HEK293 (cell line): ENCODE measurements around the gene SERPINH1.

Source experiments
- CTCF ChIA-PET: fragments of 350-600 bp; formaldehyde crosslinking; extraction: SDS; loops from one replicate; lab custom pipeline; 2021; ENCODE audit warnings: antibody characterized with exemption; lab: Yijun Ruan, JAX
- POLR2A ChIA-PET: fragments of 300-600 bp; formaldehyde crosslinking; extraction: SDS; loops from one replicate; lab custom pipeline; 2020; ENCODE audit warnings: antibody characterized with exemption, inconsistent platforms; lab: Yijun Ruan, JAX
- H3K27ac ChIP-seq: fragments of 200-500 bp; sonication (Bioruptor generic); 2 replicates; pipeline ENCODE4 v1.5.1; 2014; ENCODE audit warnings: low read depth, low read length, control low read depth, inconsistent platforms; ENCODE audit errors: extremely low read depth
- H3K36me3 ChIP-seq, 2 experiments: fragments of 200-500 bp in 1 of 2; sonication (Bioruptor generic) in 1 of 2; 1 replicate in 1 of 2; 2 replicates in 1 of 2; pipeline ENCODE4 v1.5.1; 2014 to 2017; ENCODE audit warnings: inconsistent platforms in 2 of 2, low read length in 2 of 2; ENCODE audit not compliant: control insufficient read depth in 2 of 2, insufficient read depth in 1 of 2
- H3K4me1 ChIP-seq: fragments of 200-500 bp; sonication (Bioruptor generic); 2 replicates; pipeline ENCODE4 v1.5.1; 2014; ENCODE audit warnings: mild to moderate bottlenecking, low read length, inconsistent platforms; ENCODE audit not compliant: control insufficient read depth, insufficient read depth
- H3K4me3 ChIP-seq: 2 replicates; pipeline ENCODE4 v1.5.1; 2011; ENCODE audit warnings: low read depth, mild to moderate bottlenecking, control low read depth, low read length, moderate library complexity
- H3K9me3 ChIP-seq: fragments of 200-500 bp; sonication (Bioruptor generic); 2 replicates; pipeline ENCODE4 v1.5.1; 2014; ENCODE audit warnings: low read depth, low read length, inconsistent platforms; ENCODE audit not compliant: control insufficient read depth, insufficient read depth
- ZNF133 ChIP-seq: fragments of 450-650 bp; formaldehyde crosslinking; IDR thresholded peaks from 2 replicates; pipeline ENCODE4 v1.5.1; 2016; ENCODE audit warnings: missing biosample characterization, missing genetic modification characterization
- ZNF157 ChIP-seq: fragments of 450-650 bp; formaldehyde crosslinking; IDR thresholded peaks from 2 replicates; pipeline ENCODE4 v1.5.1; 2016; ENCODE audit warnings: missing biosample characterization, missing genetic modification characterization
- ZNF768 ChIP-seq: fragments of 450-650 bp; formaldehyde crosslinking; IDR thresholded peaks from 2 replicates; pipeline ENCODE4 v1.5.1; 2018; ENCODE audit warnings: missing biosample characterization, mild to moderate bottlenecking, missing genetic modification characterization
- ZNF792 ChIP-seq: fragments of 450-650 bp; formaldehyde crosslinking; IDR thresholded peaks from 2 replicates; pipeline ENCODE4 v1.5.1; 2016; ENCODE audit warnings: missing biosample characterization, missing genetic modification characterization
- ZXDB ChIP-seq: fragments of 450-650 bp; formaldehyde crosslinking; IDR thresholded peaks from 2 replicates; pipeline ENCODE4 v1.5.1; 2016; ENCODE audit warnings: missing biosample characterization, missing genetic modification characterization
- TF ChIP-seq, protein P1 (sequence below): fragments of 450-650 bp; formaldehyde crosslinking; IDR thresholded peaks from 2 replicates; pipeline ENCODE4 v1.5.1; 2016; ENCODE audit warnings: missing biosample characterization, missing genetic modification characterization, borderline replicate concordance
- TF ChIP-seq, protein P2 (sequence below): fragments of 450-650 bp; formaldehyde crosslinking; IDR thresholded peaks from 2 replicates; pipeline ENCODE4 v1.5.1; 2016; ENCODE audit warnings: missing biosample characterization, missing genetic modification characterization
- TF ChIP-seq, protein P3 (sequence below): fragments of 450-650 bp; formaldehyde crosslinking; IDR thresholded peaks from 2 replicates; pipeline ENCODE4 v1.5.1; 2016; ENCODE audit warnings: missing biosample characterization, missing genetic modification characterization

SERPINH1 gene

DNA sequence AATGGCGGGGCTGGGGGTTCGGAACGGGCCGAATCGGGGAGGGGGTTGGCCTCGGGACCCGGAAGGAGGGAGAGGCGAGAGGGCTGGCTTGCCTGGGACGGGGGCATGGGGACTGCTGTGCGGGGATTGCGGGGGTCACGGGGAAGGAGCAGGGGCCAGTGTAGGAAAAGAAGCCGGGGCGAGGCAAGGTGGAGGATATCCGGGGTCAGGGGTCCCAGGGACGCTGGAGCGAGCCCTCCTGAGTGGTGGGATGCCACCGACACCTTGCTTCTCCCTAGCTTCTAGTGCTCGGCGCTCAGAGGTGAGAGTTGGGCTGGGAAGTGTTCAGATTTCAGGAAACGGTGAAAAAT, 35.9 kb upstream of the SERPINH1 start:
- TF ChIP-seq, protein P1, sequence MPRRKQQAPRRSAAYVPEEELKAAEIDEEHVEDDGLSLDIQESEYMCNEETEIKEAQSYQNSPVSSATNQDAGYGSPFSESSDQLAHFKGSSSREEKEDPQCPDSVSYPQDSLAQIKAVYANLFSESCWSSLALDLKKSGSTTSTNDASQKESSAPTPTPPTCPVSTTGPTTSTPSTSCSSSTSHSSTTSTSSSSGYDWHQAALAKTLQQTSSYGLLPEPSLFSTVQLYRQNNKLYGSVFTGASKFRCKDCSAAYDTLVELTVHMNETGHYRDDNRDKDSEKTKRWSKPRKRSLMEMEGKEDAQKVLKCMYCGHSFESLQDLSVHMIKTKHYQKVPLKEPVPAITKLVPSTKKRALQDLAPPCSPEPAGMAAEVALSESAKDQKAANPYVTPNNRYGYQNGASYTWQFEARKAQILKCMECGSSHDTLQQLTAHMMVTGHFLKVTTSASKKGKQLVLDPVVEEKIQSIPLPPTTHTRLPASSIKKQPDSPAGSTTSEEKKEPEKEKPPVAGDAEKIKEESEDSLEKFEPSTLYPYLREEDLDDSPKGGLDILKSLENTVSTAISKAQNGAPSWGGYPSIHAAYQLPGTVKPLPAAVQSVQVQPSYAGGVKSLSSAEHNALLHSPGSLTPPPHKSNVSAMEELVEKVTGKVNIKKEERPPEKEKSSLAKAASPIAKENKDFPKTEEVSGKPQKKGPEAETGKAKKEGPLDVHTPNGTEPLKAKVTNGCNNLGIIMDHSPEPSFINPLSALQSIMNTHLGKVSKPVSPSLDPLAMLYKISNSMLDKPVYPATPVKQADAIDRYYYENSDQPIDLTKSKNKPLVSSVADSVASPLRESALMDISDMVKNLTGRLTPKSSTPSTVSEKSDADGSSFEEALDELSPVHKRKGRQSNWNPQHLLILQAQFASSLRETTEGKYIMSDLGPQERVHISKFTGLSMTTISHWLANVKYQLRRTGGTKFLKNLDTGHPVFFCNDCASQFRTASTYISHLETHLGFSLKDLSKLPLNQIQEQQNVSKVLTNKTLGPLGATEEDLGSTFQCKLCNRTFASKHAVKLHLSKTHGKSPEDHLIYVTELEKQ (tag by site-specific recombination), result no peak
- TF ChIP-seq, protein P2, sequence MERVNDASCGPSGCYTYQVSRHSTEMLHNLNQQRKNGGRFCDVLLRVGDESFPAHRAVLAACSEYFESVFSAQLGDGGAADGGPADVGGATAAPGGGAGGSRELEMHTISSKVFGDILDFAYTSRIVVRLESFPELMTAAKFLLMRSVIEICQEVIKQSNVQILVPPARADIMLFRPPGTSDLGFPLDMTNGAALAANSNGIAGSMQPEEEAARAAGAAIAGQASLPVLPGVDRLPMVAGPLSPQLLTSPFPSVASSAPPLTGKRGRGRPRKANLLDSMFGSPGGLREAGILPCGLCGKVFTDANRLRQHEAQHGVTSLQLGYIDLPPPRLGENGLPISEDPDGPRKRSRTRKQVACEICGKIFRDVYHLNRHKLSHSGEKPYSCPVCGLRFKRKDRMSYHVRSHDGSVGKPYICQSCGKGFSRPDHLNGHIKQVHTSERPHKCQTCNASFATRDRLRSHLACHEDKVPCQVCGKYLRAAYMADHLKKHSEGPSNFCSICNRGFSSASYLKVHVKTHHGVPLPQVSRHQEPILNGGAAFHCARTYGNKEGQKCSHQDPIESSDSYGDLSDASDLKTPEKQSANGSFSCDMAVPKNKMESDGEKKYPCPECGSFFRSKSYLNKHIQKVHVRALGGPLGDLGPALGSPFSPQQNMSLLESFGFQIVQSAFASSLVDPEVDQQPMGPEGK, result 0 out of 2 replicates have a peak, but pooled peaks have one; percentile 72
- TF ChIP-seq ZNF157 (tag by site-specific recombination) (no peak), ZXDB (0 out of 2 replicates have a peak, but pooled peaks have one; percentile 20)
- POLR2A ChIA-PET, result interaction anchor here (0.6 to 1.0 kb wide), 3 partner anchors 27 to 185 kb away, joined by 3 read pairs; no protein-coding TSS in a partner anchor
- no peaks in the 10 kb centered on the region for H3K4me1 ChIP-seq
- CTCF ChIA-PET, result interaction anchor here (0.8 to 10.3 kb wide), 6 partner anchors 27 to 143 kb away, joined by 3 to 264 read pairs (median 4); no protein-coding TSS in a partner anchor
- no peaks in the 10 kb centered on the region for H3K36me3 ChIP-seq
- peak overlapping the region; percentile 56 for H3K4me3 ChIP-seq
- H3K27ac ChIP-seq, result peak overlapping the region; percentile 18; the same call in 1 of the 2 replicates
- H3K9me3 ChIP-seq, result no peaks in the 10 kb centered on the region

DNA sequence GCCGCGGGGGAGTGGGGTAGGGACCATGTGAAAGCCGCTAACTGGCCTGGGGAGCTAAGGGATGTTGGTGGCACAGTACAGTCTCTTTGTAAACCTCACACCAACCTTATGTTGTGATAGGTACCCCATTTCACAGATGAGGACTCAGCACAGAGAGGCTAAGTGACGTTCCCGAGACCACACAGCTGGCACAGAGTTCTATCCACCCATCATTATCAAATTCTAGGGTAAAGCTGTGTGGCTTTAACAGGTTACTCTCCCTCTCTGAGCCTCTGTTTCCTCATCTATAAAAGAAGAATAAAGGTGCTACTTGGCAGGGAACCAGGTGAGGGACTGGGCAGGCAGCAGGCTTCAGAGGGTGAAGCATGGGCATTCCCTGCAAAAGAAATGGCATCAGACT, 34.9 kb upstream of the SERPINH1 start:
- no peaks in the 10 kb centered on the region for H3K4me1 ChIP-seq
- ChIA-PET CTCF (interaction anchor here (0.7 to 10.3 kb wide), 6 partner anchors 19 to 138 kb away, joined by 3 to 264 read pairs (median 4); no protein-coding TSS in a partner anchor), POLR2A (interaction anchor here (0.8 kb wide), 1 partner anchor 59 kb away, joined by 5 read pairs; no protein-coding TSS in a partner anchor)
- no peak overlapping the region for H3K4me3 ChIP-seq
- H3K9me3 ChIP-seq, result no peaks in the 10 kb centered on the region
- H3K36me3 ChIP-seq, result no peaks in the 10 kb centered on the region
- H3K27ac ChIP-seq, result no peak overlapping the region
- TF ChIP-seq ZNF768 (tag by site-specific recombination), result peak; percentile 43; the same call in 1 of the 2 replicates
- no peak for TF ChIP-seq ZNF133 (tag by site-specific recombination)

DNA sequence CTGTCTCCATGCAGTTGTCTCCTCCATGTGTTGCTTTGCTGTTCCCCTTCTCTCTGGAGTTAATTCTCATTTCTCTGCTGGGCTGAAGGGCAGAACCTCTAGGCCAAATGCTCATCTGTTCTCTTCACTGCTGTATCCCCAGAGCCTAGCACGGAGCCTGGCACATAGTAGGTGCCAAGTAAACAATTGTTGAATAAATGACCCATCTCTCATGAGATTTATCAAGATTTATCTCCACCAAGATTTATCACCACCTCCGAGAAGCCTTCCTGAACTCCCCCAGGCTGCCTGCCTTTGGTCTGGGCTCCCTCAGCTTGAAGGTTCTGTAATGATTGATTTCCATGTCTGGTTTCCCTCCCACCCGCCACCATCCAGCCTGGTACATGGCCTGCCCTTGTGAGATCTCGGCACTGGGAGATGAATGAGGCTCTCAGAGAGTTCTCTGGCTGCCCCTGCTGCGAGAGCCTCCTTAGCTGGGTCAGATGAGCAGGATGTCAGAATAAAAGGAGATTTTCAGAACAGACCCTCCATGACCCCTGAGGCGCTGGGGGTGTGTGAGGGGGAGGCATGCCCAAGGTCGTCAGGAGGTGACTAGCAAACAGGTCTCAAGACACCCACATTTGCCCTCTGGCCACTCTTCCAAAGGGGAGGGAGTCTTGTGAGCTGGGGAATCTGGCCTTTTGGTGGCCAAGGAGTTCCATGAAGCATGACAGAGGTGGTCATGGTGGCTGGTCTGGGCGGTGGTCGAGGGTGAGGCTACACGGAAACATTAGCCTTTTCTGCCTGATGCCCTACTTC, 33.9 kb upstream of the SERPINH1 start:
- no peak overlapping the region for H3K4me3 ChIP-seq
- ChIA-PET POLR2A (interaction anchor here (1.2 kb wide), 1 partner anchor 29 kb away, joined by 3 read pairs; no protein-coding TSS in a partner anchor), CTCF (interaction anchor here (0.7 to 10.3 kb wide), 6 partner anchors 18 to 139 kb away, joined by 3 to 264 read pairs (median 4); no protein-coding TSS in a partner anchor)
- no peak for TF ChIP-seq ZNF792 (tag by site-specific recombination)
- TF ChIP-seq, protein P3, sequence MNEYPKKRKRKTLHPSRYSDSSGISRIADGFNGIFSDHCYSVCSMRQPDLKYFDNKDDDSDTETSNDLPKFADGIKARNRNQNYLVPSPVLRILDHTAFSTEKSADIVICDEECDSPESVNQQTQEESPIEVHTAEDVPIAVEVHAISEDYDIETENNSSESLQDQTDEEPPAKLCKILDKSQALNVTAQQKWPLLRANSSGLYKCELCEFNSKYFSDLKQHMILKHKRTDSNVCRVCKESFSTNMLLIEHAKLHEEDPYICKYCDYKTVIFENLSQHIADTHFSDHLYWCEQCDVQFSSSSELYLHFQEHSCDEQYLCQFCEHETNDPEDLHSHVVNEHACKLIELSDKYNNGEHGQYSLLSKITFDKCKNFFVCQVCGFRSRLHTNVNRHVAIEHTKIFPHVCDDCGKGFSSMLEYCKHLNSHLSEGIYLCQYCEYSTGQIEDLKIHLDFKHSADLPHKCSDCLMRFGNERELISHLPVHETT, result no peak
- no peaks in the 10 kb centered on the region for H3K9me3 ChIP-seq
- H3K27ac ChIP-seq, result no peak overlapping the region
- no peaks in the 10 kb centered on the region for H3K36me3 ChIP-seq
- no peaks in the 10 kb centered on the region for H3K4me1 ChIP-seq
